ENCODE data around the gene PTPRD.

Gene PTPRD

DNA sequence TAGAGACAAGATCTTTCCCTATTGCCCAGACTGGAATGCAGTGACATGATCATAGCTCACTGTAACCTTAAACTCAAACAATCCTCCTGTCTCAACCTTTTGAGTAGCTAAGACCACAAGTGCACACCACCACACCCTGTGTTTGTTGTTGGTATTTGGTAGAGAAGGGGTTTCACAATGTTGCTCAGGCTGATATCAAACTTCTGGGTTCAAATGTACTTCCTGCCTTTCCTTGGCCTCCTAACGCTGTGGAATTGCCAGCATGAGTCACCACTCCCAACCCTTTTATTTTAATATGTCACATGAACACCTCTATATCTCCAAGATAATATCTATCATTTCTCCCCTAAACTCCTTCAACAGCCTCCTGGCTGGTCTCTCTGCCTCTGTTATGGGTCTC, 719.0 kb downstream of the PTPRD start:
- TF ChIP-seq, protein P1, sequence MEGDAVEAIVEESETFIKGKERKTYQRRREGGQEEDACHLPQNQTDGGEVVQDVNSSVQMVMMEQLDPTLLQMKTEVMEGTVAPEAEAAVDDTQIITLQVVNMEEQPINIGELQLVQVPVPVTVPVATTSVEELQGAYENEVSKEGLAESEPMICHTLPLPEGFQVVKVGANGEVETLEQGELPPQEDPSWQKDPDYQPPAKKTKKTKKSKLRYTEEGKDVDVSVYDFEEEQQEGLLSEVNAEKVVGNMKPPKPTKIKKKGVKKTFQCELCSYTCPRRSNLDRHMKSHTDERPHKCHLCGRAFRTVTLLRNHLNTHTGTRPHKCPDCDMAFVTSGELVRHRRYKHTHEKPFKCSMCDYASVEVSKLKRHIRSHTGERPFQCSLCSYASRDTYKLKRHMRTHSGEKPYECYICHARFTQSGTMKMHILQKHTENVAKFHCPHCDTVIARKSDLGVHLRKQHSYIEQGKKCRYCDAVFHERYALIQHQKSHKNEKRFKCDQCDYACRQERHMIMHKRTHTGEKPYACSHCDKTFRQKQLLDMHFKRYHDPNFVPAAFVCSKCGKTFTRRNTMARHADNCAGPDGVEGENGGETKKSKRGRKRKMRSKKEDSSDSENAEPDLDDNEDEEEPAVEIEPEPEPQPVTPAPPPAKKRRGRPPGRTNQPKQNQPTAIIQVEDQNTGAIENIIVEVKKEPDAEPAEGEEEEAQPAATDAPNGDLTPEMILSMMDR (IDR thresholded peaks at IDR 0.05; ENCODE audit: low read depth, low read length, missing control alignments): no peak
- DNase-seq (ENCODE audit: extremely low read depth, low read depth): no peak
- H3K4me3 ChIP-seq (replicated peaks; ENCODE audit: low read depth, low read length): no peak overlapping the region

DNA sequence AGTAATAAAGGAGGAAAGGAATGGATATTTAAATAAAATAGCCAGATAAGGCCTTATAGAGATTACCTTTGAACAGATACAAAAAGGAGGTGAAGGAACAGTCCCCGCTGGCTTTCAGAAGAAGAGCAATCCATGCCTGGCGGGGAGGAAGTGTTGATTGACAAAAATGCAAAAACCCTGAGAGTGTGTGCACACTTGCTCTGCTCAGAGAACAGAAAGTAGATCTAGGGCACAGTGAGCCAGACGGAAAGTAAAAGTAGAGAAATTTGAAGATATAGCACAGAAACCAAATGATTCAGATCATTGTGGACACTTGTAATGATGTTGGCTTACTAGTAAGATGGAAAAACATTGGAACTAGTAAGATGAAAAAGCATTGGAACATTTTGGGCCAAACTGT, 720.6 kb downstream of the PTPRD start:
- TF ChIP-seq, protein P1 (IDR thresholded peaks at IDR 0.05; ENCODE audit: low read depth, low read length, missing control alignments): no peak
- no peak overlapping the region for H3K4me3 ChIP-seq (replicated peaks; ENCODE audit: low read depth, low read length)
- no peak for DNase-seq (ENCODE audit: extremely low read depth, low read depth)

DNA sequence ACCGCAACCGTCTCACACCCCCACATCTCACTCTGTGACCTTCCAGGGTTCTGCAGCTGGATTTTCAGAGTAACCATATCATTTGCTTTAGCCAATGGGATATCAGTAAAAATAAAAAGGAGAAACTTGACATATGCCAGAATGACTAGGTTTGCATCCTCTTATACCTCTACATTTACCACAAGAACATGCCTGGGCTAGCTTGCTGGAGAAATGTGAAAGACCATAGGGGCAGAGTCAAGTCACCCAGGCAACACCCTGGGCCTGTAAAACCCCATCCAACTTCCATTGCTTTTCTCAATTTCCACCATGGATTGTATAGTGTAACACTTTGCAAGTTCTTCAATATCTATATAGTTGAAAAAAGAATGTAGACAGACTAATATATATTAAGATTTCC, 731.1 kb downstream of the PTPRD start:
- DNase-seq (ENCODE audit: extremely low read depth, low read depth): no peak
- TF ChIP-seq, protein P1 (IDR thresholded peaks at IDR 0.05; ENCODE audit: low read depth, low read length, missing control alignments): no peak

DNA sequence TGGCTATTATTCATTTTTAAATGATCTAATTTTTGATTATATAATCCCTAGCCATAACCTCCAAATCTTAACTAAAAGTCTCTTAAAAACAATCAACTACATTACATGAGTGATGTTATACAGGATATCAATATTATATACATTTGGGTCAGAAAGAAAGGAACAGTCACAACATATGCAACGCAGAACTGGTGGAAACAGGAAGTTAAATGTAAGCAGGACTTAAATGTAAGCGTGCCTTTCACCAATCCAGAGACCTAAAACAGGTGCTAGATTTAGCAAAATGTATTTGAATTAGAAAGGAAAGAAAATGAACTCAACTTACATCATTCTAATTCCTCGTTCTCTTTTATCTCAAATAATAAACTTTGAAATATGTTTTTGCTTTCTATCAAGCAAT, 738.5 kb downstream of the PTPRD start:
- no peak for DNase-seq (ENCODE audit: extremely low read depth, low read depth)

More for the DNA sequence above, 731.1 kb downstream of the PTPRD start:
- no peak overlapping the region for H3K4me3 ChIP-seq (replicated peaks; ENCODE audit: low read depth, low read length)

DNA sequence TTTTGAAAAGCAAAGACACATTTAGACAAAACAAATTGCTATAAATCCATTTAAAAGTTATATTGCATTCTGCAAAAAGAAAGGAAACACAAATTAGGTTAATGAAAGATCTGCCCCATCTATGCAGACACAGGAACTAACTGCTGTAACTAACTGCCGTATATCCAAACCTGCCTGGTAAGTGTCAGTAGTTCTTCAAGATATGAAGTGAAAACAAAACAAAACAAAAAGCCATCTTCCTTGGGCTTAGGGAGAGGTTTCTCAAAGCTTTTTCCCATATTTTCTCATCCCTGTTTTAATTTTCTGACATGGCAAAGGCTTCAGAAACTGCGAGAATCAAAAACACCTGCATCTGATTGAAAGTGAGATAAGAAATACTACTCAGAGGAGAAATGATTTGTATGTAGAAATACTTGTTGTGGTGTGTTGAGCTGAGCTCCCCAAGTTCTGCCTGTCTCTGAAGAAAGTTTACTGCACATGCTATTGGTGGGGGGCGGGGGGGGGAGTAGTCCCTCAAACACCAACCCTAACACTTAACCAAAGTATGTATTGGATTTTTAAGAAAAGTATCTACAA, 750.5 kb downstream of the PTPRD start:
- H3K4me3 ChIP-seq (replicated peaks; ENCODE audit: low read depth, low read length): no peak overlapping the region
- TF ChIP-seq, protein P1 (IDR thresholded peaks at IDR 0.05; ENCODE audit: low read depth, low read length, missing control alignments): no peak
- no peak for DNase-seq (ENCODE audit: extremely low read depth, low read depth)

More for the DNA sequence above, 738.5 kb downstream of the PTPRD start:
- H3K4me3 ChIP-seq (replicated peaks; ENCODE audit: low read depth, low read length): no peak overlapping the region
- TF ChIP-seq, protein P1 (IDR thresholded peaks at IDR 0.05; ENCODE audit: low read depth, low read length, missing control alignments): no peak

DNA sequence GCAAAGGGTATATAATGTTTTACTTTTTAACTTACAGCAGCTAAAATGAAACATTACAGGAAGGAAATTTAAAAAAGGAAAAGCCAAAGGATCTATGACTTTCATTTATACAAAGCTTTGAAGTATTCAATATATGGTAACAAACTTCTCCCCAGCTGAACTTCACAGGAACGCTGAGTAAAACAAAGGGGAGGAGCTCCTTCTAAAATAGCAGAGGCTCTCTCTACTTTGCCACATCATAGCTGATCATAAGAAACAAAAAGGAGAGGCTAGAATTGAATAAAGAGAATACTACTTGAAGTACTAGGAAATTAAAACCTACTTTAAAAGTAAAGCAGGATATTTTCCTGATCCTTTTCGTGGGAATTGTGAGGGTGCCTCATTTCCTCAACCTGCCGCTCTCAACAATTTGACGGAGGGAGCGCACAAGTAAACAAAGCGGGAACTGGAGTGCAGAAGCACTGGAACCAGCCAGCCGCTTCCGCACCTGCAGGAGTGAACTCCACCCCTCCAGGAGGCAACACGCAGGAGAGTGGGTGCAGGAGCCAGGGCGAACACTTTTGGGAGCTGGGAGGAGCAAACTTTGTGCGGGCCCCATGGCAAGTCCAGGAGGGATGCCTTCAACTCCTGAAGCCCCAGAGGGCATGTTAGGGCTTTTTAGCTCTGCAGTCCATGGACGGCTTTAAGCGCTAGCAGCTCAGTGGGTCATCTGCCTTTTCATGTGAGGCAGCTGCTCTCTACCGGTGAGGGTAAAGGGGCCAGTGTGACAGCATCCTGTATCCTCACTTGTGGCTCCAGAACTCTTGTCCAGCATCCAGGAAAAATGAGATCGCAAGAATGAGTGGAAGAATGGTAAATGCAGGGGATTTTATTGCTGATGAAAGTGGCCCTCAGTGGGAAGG, 757.4 kb downstream of the PTPRD start:
- H3K4me3 ChIP-seq (replicated peaks; ENCODE audit: low read depth, low read length): no peak overlapping the region
- TF ChIP-seq, protein P1 (IDR thresholded peaks at IDR 0.05; ENCODE audit: low read depth, low read length, missing control alignments): no peak
- no peak for DNase-seq (ENCODE audit: extremely low read depth, low read depth)
